NCI-H748 (cell line): ENCODE data around the gene DAGLA.

Experiments used
- DNase-seq: peaks from one replicate; lab custom pipeline; 2025; ENCODE audit not compliant: unreplicated experiment; lab: John Stamatoyannopoulos, UW

Gene DAGLA

DNA sequence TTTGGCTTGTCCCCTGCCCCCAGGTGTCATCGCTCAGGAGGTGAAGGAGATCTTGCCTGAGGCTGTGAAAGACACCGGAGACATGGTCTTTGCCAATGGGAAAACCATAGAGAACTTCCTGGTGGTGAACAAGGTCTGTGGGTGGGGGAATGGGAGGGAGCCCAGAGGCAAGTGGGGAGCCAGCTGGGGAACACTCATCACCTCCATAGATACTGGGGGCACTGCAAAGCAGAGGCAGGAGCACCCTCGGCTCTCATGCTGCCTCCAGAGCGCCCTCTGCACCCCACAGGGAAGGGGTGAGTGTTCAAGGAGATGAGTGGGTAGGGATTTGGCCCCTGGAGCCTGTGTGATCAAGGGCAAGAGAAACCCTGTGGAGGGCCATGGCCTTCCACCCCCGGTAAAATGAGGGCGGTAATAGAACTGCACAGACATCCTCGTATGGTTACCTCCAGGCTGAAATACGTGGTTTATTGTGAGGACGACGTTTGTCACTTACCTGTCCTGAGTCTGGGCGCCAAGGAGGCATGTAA lies 98.2 kb downstream of the DAGLA start:
- no peak for DNase-seq

DNA sequence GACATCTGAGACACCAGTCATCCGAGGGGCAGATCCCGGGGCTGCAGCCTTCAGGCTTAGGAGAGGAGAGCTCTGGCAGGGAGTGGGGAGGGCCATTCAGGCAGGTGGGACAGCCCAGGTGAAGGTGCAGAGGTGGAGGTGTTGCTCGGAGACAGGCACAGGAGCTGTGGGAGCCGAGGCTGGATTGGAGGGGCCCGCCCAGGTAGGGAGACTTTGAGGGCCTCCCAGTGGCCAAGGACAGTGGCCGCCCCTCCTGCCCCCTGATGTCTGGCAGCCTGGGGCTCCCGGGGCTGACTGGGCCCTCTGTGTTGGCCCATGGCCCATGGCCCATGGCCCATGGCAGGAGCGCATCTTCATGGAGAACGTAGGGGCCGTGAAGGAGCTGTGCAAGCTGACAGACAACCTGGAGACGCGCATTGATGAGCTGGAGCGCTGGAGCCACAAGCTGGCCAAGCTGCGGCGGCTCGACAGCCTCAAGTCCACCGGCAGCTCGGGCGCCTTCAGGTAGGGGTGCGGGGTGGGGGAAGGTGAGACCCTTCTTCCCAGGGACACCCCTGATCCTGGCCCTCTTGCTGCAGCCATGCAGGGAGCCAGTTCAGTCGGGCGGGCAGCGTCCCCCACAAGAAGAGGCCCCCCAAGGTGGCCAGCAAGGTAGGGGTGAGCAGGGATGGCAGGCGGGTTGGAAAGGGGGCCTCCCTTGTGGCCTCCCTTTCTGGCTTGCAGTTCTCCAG lies 98.9 kb downstream of the DAGLA start:
- no peak for DNase-seq

DNA sequence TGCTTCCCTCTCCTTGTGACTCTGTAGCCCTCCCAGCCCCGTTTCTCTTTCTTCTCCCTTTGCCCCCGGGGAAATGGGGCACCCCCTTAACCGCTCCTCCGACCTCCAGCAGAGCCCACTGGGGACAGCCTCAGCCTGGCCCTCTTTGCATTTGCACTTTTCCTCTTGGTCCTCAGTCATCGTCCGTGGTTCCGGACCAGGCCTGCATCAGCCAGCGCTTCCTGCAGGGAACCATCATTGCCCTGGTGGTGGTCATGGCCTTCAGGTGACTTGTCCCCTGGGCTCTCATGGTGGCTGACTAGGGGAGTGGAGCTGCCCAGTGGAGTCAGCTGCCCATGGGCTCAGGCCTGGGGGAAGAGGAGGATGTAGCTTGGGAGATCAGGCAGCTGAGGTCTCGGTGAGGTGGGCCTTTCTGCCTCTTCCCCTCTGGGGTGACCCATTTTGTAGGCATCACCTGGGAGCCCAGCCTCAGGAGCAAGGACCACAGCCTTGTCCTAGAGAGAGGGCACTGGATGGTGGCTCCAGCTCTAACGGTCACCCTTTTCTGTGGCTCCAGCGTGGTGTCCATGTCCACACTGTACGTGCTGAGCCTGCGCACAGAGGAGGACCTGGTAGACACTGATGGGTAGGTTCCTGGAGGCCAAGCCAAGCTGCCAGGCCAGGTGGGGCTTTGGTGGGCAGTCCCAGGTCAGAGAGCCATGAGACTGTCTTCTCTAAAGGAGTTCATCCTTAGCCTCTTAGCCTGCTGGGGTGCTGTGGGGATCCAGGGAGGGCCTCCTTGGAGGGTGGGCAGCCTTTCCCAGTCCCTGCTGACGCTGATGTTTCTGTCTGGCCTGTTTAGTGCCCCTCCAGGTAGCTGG lies 99.7 kb downstream of the DAGLA start:
- no peak for DNase-seq

DNA sequence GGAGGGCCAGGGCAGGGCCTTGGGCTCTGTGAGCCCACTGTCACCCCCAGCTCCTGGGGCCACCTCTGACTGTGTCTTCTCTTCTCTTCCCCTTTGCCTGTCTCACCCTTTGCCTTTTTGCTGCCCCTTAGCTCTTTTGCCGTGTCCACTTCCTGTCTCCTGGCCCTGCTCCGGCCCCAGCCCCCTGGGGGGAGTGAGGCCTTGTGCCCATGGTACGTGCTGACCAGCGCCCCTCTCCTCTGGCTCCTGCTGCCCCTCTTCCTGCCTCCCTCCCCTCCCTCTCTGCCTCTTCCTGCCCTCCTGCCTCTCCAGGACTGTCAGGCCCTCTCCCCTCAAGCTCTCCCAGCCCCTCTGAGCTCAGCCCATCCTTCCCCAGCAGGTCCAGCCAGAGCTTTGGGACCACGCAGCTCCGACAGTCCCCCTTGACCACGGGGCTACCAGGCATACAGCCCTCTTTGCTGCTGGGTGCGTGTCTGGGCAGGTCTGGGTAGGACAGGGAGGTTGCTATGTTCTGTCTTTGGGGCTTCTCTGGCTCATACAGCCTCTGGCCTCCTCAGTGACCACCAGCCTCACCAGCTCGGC lies 100.5 kb downstream of the DAGLA start:
- DNase-seq = no peak

DNA sequence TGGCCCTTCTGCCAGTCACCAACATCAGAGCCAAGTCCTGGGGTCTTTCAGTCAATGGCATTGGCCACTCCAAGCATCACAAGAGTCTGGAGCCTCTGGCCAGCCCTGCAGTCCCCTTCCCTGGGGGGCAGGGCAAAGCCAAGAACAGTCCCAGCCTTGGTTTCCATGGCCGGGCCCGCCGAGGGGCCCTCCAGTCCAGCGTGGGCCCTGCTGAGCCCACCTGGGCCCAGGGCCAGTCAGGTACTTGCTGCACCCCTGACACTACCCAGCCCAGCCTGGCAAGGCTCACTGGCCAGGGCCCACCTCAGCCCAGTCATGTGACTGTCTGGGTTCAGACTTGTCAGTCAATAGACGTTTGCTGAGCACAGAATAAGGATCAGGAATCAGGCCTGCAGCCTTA lies 101.4 kb downstream of the DAGLA start:
- DNase-seq = no peak

DNA sequence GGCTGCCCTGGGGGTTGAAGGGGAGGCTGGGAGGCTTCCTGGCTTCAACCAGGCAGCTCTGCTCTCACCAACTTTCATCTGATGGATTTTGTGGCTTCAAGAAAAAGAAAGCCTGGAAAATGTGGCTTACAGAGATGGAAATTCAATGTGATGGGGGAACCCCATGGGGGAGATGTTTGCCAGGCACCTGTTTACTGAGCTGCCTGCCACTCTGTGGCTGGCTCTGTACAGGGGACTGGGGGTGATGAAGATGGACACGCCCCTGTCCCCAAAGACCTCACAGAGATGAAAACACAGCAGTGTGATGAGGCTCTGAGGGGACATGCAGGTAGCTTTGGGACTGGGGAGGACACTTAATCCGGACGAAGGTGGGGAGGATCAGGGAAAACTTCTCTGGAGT lies 102.1 kb downstream of the DAGLA start:
- no peak for DNase-seq

DNA sequence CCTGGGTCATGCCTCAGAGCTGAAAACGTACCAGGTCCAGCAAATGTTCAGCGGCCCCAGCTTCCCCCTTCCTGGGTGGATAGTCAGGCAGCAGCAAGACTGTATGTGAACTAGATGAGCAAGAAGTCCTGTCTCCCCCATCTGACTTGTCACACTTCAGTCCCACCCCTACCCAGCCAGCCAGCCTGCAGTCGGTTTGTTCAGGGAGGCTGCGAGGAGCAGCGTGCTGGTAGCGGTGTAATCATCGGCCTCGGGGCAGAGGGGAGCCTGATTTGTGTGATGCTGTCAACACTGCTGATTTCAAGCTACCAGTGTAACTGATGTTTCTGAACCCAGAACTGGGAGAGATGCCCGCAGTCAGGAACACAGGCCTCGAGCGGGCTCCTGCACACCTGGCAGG lies 102.7 kb downstream of the DAGLA start:
- DNase-seq = no peak

DNA sequence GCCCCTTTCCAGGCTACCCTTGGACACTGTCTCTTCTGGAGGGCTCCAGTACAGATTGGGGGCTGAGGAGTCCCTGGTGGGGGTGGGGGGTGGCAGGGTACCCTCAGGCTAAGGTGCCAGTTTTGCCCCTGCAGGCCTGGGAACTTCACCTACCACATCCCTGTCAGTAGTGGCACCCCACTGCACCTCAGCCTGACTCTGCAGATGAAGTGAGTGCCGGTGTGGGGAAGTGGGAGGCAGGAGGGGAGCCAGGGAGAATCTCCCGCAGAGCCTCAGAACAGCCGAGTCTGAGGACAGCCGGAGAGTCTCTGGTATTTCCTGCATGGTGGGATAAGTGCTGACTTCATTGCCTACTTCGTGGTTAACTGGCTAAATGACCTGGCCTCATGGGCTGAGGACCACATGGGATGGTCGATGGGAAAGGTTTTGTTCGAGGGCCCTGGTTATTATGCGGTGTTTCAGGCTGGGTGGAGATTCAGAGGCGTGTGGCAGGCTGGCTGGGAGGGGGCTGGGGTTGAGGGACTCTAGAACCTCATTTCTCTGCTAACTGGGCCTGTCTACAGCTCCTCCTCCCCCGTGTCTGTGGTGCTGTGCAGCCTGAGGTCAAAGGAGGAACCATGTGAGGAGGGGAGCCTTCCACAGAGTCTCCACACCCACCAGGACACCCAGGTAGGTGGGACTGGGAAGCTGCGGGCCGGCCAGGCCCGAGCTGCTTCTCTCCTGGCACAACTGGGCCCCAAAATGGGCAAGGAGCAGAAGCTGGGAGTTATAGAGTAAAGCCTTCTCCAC lies 103.7 kb downstream of the DAGLA start:
- no peak for DNase-seq

DNA sequence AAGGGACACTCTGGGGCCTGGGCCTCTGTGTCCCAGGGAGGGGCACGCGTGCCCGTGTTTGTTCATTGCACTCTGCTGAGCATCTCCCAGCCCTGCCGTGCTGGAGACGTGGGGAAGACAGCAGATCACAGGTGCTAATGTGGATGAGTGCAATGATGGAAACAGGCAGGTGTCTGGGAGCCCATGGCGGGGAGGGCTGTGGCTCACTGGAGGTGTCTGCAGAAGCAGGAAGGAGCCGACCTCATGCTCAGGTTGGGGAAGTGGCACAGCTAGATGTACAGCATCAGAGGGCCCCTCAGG lies 104.3 kb downstream of the DAGLA start:
- DNase-seq = no peak

DNA sequence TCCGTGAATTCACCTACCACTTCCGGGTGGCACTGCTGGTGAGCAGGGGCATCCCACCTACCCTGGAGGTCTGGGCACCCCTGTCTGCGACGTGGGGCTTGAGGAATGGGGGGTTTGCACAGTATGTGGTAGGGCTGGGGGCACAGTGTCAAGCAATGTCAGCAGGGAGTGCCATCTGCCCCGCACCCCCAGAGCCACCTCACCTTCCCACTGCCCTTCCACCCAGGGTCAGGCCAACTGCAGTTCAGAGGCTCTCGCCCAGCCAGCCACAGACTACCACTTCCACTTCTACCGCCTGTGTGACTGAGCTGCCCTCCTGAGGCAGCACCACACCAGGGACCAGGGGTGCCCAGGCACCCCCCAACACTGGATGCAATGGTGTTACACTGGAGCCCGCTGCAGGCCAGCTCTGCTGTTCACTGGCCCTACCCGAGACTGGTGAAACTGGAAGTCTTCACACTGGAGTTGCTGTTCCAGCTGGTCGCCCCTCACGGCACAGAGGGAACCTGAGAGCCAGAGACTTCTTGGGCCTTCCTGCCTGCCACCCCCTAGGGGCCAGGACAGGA lies 105.7 kb downstream of the DAGLA start:
- DNase-seq = no peak

DNA sequence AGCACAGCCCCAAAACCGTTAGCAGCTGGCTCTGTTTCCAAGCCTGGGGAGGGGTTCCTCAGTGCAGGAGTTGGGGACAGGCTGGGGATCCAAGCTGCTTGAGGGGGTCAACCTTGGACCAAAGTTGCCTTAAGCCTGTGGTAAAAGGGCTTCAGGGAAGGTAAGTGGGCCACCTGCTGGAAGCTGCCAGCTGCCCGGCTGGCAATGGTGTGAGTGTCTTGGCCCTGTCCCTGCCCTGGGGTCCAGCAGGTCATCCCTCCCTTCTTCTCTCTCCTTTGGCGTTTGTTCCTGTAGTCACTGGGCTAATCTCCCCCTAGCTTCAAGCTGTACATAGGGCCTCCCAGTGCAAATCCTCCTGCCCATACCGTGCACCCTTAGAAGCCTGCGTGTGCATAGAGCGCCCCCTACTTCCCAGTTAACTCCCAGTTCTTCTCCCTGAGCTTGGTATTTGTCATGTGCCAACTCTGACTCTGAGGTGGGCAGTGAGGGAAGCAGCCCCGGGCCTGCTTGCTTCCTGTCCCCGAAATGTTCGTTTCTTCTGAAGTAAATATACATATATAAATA lies 107.8 kb downstream of the DAGLA start:
- DNase-seq = peak; percentile 30

DNA sequence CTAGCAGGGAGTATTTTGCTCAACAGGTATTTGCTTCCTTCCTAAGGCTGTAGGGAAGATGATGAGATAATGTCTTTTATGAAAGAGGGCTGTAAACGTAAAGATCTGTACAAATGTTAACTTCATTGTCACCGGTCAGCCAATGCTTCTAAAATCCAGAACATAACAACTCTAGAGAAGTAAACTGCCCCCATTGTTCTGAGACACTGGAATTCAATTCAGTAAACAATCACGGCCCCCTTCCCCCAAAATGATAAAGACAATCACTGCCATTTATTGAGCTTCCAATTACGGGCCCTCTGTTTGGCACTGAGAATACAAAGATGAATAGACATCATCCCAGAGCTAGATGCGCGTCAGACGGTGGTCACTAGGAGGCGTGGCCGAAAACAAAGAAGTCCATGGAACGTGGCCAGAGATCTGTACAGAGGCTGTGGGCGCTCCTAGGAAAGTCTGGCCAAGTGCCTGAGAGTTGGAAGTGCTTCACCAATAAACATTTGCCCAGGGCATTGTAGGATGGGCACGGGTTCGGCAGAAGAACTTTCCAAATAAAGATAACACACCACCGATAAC lies 111.6 kb downstream of the DAGLA start:
- DNase-seq = peak; percentile 90

DNA sequence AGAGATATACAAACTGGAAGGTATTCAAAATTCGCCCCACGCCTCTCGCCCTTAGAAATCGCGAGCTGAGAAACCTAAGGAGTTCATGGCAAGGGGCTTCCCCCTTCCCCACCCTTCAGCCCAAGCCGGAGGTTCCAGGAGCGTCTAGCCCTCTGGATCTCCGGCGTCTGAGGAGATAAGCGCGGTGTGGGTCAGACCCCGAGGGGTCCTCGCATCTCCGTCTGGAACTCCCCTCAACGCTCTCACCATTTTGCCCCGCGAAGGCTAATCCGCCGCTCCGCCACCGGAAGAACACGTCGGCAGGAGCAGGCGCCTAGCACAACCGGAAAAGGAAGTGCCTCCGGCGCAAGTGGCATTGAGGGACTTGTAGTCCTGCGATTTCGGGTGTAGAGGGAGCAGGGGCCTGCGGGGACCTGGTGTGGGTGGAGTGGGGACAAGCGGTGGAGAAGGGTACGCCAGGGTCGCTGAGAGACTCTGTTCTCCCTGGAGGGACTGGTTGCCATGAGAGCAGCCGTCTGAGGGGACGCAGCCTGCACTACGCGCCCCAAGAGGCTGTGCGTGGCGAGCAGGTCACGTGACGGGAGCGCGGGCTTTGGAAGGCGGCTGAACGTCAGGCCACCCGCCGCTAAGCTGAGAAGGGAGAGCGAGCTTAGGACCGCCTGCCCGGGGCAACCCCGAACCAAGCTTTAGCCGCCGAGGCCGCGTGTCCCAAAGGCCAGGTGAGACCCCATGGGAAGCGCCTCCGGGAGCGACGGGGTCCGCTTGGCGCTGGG lies 112.3 kb downstream of the DAGLA start, which contains the start of the genes FEN1 and TMEM258:
Gene FEN1, plus strand, starts transcription at position 602 of the 773 bp plus-strand sequence. CDS start 2,451 bp downstream, outside the sequence.
Gene TMEM258, minus strand, starts transcription at position 290 of the 773 bp plus-strand sequence. Its CDS starts 41 bp downstream, at position 249.
- peak; percentile 94 for DNase-seq

DNA sequence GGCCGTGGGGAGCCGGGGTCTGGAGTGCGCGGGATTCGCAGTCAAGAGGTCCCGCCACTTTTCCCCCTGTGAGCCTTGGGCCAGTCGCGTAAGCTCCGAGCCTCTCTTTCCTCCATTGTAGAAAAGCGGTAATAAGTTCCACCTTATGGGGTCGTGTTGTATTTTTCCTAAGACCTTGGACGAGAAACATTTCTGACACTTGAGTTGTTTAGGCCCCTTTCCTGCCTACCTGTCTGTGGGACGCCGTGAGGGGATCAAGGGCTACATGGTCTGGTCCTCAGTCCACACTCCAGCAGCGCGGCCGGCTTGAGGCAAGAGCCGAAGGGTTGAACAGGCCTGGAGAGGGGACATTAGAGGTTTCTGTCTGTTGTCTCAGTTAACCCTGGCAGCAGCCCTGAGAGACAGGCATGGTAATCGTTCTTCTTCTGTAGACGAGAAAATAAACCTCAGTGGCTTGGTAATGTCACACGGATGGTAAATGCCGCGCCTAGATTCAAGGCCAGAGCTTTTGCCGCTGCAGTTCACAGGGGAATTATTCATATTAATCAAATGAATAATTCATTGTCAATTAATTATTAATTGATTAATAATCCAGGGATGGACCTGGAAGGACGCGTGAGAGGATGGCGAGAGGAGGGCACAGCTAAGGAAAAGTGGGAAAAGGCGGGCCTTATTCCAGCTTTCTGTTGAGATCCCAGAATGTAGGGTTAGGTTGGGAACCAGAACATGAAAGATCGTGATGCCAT lies 113.1 kb downstream of the DAGLA start:
- peak; percentile 44 for DNase-seq

DNA sequence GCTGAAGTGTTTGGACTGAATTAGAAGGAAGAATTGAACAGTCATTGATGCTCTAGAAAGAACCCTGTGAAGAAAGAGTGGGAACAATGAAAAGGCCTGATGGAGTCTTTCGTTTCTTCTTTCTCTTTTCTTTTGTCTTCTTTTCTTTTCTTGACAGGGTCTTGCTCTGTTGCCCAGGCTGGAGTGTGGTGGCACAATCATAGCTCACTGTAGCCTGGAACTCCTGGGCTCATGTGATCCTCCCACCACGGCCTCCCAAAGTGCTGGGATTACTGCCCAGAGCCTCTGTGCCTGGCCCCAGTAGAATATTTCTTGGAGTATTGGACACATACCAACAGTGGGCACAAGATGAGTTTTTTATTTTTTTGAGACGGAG lies 113.6 kb downstream of the DAGLA start:
- DNase-seq = no peak

DNA sequence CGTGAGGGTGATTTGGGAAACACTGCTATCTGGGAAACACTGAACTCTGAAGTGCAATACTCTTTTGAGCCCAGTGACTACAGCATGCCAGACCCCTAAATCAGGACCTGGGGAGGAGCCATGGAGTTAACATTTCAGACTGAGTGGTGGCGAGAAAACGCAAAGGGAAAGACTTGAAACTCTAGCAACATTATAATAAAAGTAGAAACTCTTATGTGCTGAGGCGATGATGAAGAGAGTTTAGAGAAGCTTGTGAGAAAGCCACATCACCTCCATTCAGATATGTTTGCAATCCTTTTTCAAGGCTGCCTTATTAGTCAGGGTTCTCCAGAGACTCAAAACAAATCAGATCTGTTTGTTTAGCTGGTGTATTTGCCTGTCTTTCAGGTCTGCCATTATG lies 114.4 kb downstream of the DAGLA start:
- no peak for DNase-seq

DNA sequence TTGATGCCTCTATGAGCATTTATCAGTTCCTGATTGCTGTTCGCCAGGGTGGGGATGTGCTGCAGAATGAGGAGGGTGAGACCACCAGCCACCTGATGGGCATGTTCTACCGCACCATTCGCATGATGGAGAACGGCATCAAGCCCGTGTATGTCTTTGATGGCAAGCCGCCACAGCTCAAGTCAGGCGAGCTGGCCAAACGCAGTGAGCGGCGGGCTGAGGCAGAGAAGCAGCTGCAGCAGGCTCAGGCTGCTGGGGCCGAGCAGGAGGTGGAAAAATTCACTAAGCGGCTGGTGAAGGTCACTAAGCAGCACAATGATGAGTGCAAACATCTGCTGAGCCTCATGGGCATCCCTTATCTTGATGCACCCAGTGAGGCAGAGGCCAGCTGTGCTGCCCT lies 115.3 kb downstream of the DAGLA start:
- DNase-seq = no peak

DNA sequence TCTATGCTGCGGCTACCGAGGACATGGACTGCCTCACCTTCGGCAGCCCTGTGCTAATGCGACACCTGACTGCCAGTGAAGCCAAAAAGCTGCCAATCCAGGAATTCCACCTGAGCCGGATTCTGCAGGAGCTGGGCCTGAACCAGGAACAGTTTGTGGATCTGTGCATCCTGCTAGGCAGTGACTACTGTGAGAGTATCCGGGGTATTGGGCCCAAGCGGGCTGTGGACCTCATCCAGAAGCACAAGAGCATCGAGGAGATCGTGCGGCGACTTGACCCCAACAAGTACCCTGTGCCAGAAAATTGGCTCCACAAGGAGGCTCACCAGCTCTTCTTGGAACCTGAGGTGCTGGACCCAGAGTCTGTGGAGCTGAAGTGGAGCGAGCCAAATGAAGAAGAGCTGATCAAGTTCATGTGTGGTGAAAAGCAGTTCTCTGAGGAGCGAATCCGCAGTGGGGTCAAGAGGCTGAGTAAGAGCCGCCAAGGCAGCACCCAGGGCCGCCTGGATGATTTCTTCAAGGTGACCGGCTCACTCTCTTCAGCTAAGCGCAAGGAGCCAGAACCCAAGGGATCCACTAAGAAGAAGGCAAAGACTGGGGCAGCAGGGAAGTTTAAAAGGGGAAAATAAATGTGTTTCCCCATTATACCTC lies 115.8 kb downstream of the DAGLA start:
- no peak for DNase-seq
